H1 (cell line): ENCODE data around the gene HOXB6. TPM values are rescaled to one million over a fixed set of nuclear protein-coding genes. Genes with fewer than 3 reads are reported as not detected.

Experiments used
- CTCF ChIA-PET: fragments of 300-600 bp; sonication (Branson Sonifier 250); formaldehyde crosslinking; loops from one replicate; lab custom pipeline; 2021; ENCODE audit not compliant: partially characterized antibody; lab: Charles Lee
- POLR2A ChIA-PET: fragments of 300-600 bp; sonication (Branson Sonifier 250); formaldehyde crosslinking; loops from one replicate; lab custom pipeline; 2021; ENCODE audit warnings: inconsistent platforms; ENCODE audit not compliant: partially characterized antibody; lab: Charles Lee
- DNase-seq, 2 experiments: peaks; one replicate each; pipeline versions ENCODE4 v3.0.0 to v3.0.0-alpha.2; 2010 to 2022; ENCODE audit warnings: low spot score in 2 of 2, low read depth in 1 of 2, mixed read lengths in 1 of 2
- FAIRE-seq: peaks from 2 replicates; lab custom pipeline; 2011; peaks lifted over from hg19 to GRCh38; lab: Jason Lieb, UNC
- H2AFZ ChIP-seq: 2 replicates; pipeline ENCODE4 v1.8.1; 2012; ENCODE audit warnings: low read length, inconsistent platforms
- H2AK5ac ChIP-seq: 2 replicates; pipeline ENCODE4 v1.6.1; 2013; ENCODE audit warnings: low read depth, low read length
- H2BK120ac ChIP-seq: replicated peaks from 2 replicates; pipeline ENCODE3; 2013; ENCODE audit warnings: low read depth, low read length, inconsistent platforms
- H2BK12ac ChIP-seq: 2 replicates; pipeline ENCODE4 v1.6.1; 2013; ENCODE audit warnings: low read depth, low read length
- H2BK15ac ChIP-seq: 2 replicates; pipeline ENCODE4 v1.6.1; 2013; ENCODE audit warnings: low read length
- H2BK20ac ChIP-seq: 2 replicates; pipeline ENCODE4 v1.6.1; 2013; ENCODE audit warnings: low read length
- H2BK5ac ChIP-seq: 2 replicates; pipeline ENCODE4 v1.6.1; 2013; ENCODE audit warnings: low read depth, low read length
- H3K14ac ChIP-seq: 2 replicates; pipeline ENCODE4 v1.6.1; 2013; ENCODE audit warnings: inconsistent platforms; ENCODE audit not compliant: insufficient read length
- H3K18ac ChIP-seq: 2 replicates; pipeline ENCODE4 v1.6.1; 2013; ENCODE audit warnings: low read length; ENCODE audit errors: extremely low read depth
- H3K23ac ChIP-seq: 2 replicates; pipeline ENCODE4 v1.6.1; 2013; ENCODE audit warnings: inconsistent platforms; ENCODE audit not compliant: insufficient read length
- H3K23me2 ChIP-seq: 2 replicates; pipeline ENCODE4 v1.6.1; 2013; ENCODE audit warnings: low read depth, low read length
- H3K27ac ChIP-seq: 2 replicates; pipeline ENCODE4 v1.6.1; 2011; ENCODE audit warnings: low read depth, low read length, inconsistent platforms
- H3K27me3 ChIP-seq, 4 experiments: replicated peaks in 1 of 4; 1 replicate in 1 of 4; 2 replicates in 3 of 4; pipeline versions ENCODE4 v1.6.1 to v1.8.1; 2011 to 2013; ENCODE audit warnings: low read length in 3 of 4, mild to moderate bottlenecking in 3 of 4, inconsistent platforms in 2 of 4, mixed read lengths in 2 of 4, moderate library complexity in 1 of 4; ENCODE audit not compliant: control insufficient read depth in 3 of 4, insufficient read depth in 3 of 4; ENCODE audit errors: extremely low read depth in 1 of 4
- H3K36me3 ChIP-seq, 4 experiments: 2 replicates each; pipeline versions ENCODE4 v1.6.1 to v1.8.1; 2011 to 2013; ENCODE audit warnings: mild to moderate bottlenecking in 4 of 4, low read length in 3 of 4, moderate library complexity in 2 of 4, control low read depth in 1 of 4, inconsistent platforms in 1 of 4; ENCODE audit not compliant: insufficient read depth in 4 of 4, control insufficient read depth in 2 of 4
- H3K4ac ChIP-seq: replicated peaks from 2 replicates; pipeline ENCODE3; 2013; ENCODE audit warnings: low read length, low read depth, mixed read lengths, inconsistent platforms; ENCODE audit not compliant: insufficient read length
- H3K4me1 ChIP-seq, 4 experiments: replicated peaks in 1 of 4; 1 replicate in 1 of 4; 2 replicates in 3 of 4; pipeline versions ENCODE4 v1.6.1 to v1.8.1; 2011 to 2013; ENCODE audit warnings: low read length in 3 of 4, inconsistent platforms in 2 of 4, mixed read lengths in 1 of 4; ENCODE audit not compliant: insufficient read depth in 4 of 4, control insufficient read depth in 3 of 4
- H3K4me2 ChIP-seq, 2 experiments: 2 replicates each; pipeline versions ENCODE4 v1.6.1 to v1.8.1; 2011 to 2013; ENCODE audit warnings: low read depth in 2 of 2, low read length in 2 of 2, control low read depth in 1 of 2, inconsistent platforms in 1 of 2, mild to moderate bottlenecking in 1 of 2; ENCODE audit not compliant: insufficient read depth in 1 of 2
- H3K4me3 ChIP-seq, 4 experiments: fragments of 200-600, 300-600 bp in 1 of 4; sonication (generic), shearing (Covaris generic), sonication (Bioruptor Twin) in 1 of 4; 2 replicates each; pipeline versions ENCODE4 v1.5.1 to v1.8.1; 2011 to 2016; ENCODE audit warnings: low read length in 4 of 4, low read depth in 3 of 4, control low read depth in 2 of 4, inconsistent platforms in 2 of 4, mild to moderate bottlenecking in 2 of 4, mixed read lengths in 1 of 4, moderate library complexity in 1 of 4; ENCODE audit not compliant: insufficient read depth in 2 of 4; ENCODE audit errors: extremely low read depth in 1 of 4
- H3K56ac ChIP-seq: replicated peaks from 2 replicates; pipeline ENCODE3; 2013; ENCODE audit warnings: low read depth, mild to moderate bottlenecking, mixed read lengths, low read length, inconsistent platforms; ENCODE audit not compliant: insufficient read length
- H3K79me1 ChIP-seq: 2 replicates; pipeline ENCODE4 v1.6.1; 2013; ENCODE audit warnings: low read depth, low read length, control low read depth
- H3K79me2 ChIP-seq, 2 experiments: 2 replicates each; pipeline versions ENCODE4 v1.6.1 to v1.8.1; 2012 to 2013; ENCODE audit warnings: low read length in 2 of 2, mild to moderate bottlenecking in 2 of 2, inconsistent platforms in 1 of 2; ENCODE audit not compliant: insufficient read depth in 2 of 2, control insufficient read depth in 1 of 2
- H3K9ac ChIP-seq, 4 experiments: replicated peaks in 1 of 4; 1 replicate in 1 of 4; 2 replicates in 3 of 4; pipeline versions ENCODE4 v1.6.1 to v1.8.1; 2011 to 2013; ENCODE audit warnings: low read depth in 3 of 4, low read length in 3 of 4, control low read depth in 2 of 4, mild to moderate bottlenecking in 2 of 4, moderate library complexity in 2 of 4, inconsistent platforms in 1 of 4; ENCODE audit errors: extremely low read depth in 1 of 4
- H3K9me3 ChIP-seq, 2 experiments: 2 replicates each; pipeline versions ENCODE4 v1.6.1 to v1.8.1; 2012 to 2013; ENCODE audit warnings: mild to moderate bottlenecking in 2 of 2, moderate library complexity in 2 of 2, control low read depth in 1 of 2, inconsistent platforms in 1 of 2, low read depth in 1 of 2, low read length in 1 of 2, mixed read lengths in 1 of 2; ENCODE audit not compliant: insufficient read depth in 2 of 2
- H4K20me1 ChIP-seq, 2 experiments: replicated peaks in 1 of 2; 2 replicates each; pipeline versions ENCODE3 to v1.8.1; 2011 to 2013; ENCODE audit warnings: inconsistent platforms in 2 of 2, low read length in 2 of 2, mild to moderate bottlenecking in 1 of 2; ENCODE audit not compliant: insufficient read depth in 2 of 2, control insufficient read depth in 1 of 2
- H4K5ac ChIP-seq: 2 replicates; pipeline ENCODE4 v1.6.1; 2013; ENCODE audit warnings: low read length, low read depth, mixed read lengths, inconsistent platforms; ENCODE audit not compliant: insufficient read length
- H4K8ac ChIP-seq: 2 replicates; pipeline ENCODE4 v1.8.0; 2013; ENCODE audit warnings: mild to moderate bottlenecking, moderate library complexity, low read length, inconsistent platforms; ENCODE audit not compliant: insufficient read depth; ENCODE audit errors: extremely low read depth
- H4K91ac ChIP-seq: replicated peaks from 2 replicates; pipeline ENCODE3; 2013; ENCODE audit warnings: low read length, mixed read lengths, inconsistent platforms; ENCODE audit not compliant: insufficient read length
- BACH1 ChIP-seq: IDR thresholded peaks from 2 replicates; pipeline ENCODE4 v1.6.1; 2012; ENCODE audit warnings: low read length, improper control_type of control experiment
- CHD2 ChIP-seq: IDR thresholded peaks from 2 replicates; pipeline ENCODE4 v1.6.1; 2012; ENCODE audit warnings: low read length, improper control_type of control experiment
- EP300 ChIP-seq, 2 experiments: IDR thresholded peaks; 1 replicate in 1 of 2; 2 replicates in 1 of 2; pipeline ENCODE4 v1.6.1; 2011 to 2012; ENCODE audit warnings: low read depth in 2 of 2, low read length in 2 of 2, mild to moderate bottlenecking in 2 of 2, borderline replicate concordance in 1 of 2, inconsistent platforms in 1 of 2, moderate library complexity in 1 of 2
- FOSL1 ChIP-seq: IDR thresholded peaks from 2 replicates; pipeline ENCODE4 v1.6.1; 2011; ENCODE audit warnings: mild to moderate bottlenecking, low read depth, low read length, moderate library complexity; ENCODE audit not compliant: insufficient read depth
- HDAC2 ChIP-seq, 2 experiments: fragments of 300-600 bp in 1 of 2; sonication (generic) in 1 of 2; IDR thresholded peaks; 2 replicates each; pipeline ENCODE4 v1.6.1; 2011 to 2012; ENCODE audit warnings: low read depth in 2 of 2, low read length in 2 of 2, mild to moderate bottlenecking in 2 of 2, moderate library complexity in 2 of 2, borderline replicate concordance in 1 of 2, inconsistent platforms in 1 of 2
- RNF2 ChIP-seq: fragments of 200-900, 300-1000 bp; sonication (generic); IDR thresholded peaks from 2 replicates; pipeline ENCODE4 v1.7.1; 2016; ENCODE audit warnings: borderline replicate concordance, low read depth, mild to moderate bottlenecking, antibody characterized with exemption, low read length; ENCODE audit not compliant: poor library complexity, severe bottlenecking; ENCODE audit errors: missing control alignments
- WGBS, 2 experiments: shearing (Covaris generic) in 1 of 2; methylation state at CpG; one replicate each; pipeline versions ENCODE4 v1.1.6 to v1.1.7; 2013 to 2015; ENCODE audit warnings: low lambda C conversion rate in 2 of 2, mixed read lengths in 2 of 2, inconsistent platforms in 1 of 2, low coverage in 1 of 2, missing lambda C conversion rate in 1 of 2; ENCODE audit not compliant: insufficient replicate concordance in 2 of 2, insufficient coverage in 1 of 2, insufficient read length in 1 of 2; ENCODE audit errors: extremely low coverage in 1 of 2, missing lambda C conversion rate in 1 of 2; 5-methylcytosine and 5-hydroxymethylcytosine counted together
- polyA plus RNA-seq, 7 experiments: library from polyadenylated mRNA; depleted of rRNA in 3 of 7; stranded (reverse) in 5 of 7; unstranded in 2 of 7; fragments of >200 nt in 5 of 7; fragments of 200-250 nt in 2 of 7; gene quantifications; 1 replicate in 5 of 7; 2 replicates in 1 of 7; 4 replicates in 1 of 7; pipeline versions ENCODE4 v1.2.1 to v1.2.3, GENCODE V29; 2011 to 2013; ENCODE audit warnings: missing spikeins in 2 of 7, mixed read lengths in 2 of 7
- total RNA-seq: library from RNA; stranded (reverse); fragmentation: NEBNext Ultra II Directional; extraction: Animal tissue kit (Norgen Biotek cat#: 25700); gene quantifications from 2 replicates; pipeline ENCODE4 v1.2.1, GENCODE V29; 2021

The HOXB6 gene
- total and polyA plus RNA-seq, 2 of the 8 experiments (the other 6 are each of a cell fraction or from before 2014, with no cell fraction given) = not detected

DNA sequence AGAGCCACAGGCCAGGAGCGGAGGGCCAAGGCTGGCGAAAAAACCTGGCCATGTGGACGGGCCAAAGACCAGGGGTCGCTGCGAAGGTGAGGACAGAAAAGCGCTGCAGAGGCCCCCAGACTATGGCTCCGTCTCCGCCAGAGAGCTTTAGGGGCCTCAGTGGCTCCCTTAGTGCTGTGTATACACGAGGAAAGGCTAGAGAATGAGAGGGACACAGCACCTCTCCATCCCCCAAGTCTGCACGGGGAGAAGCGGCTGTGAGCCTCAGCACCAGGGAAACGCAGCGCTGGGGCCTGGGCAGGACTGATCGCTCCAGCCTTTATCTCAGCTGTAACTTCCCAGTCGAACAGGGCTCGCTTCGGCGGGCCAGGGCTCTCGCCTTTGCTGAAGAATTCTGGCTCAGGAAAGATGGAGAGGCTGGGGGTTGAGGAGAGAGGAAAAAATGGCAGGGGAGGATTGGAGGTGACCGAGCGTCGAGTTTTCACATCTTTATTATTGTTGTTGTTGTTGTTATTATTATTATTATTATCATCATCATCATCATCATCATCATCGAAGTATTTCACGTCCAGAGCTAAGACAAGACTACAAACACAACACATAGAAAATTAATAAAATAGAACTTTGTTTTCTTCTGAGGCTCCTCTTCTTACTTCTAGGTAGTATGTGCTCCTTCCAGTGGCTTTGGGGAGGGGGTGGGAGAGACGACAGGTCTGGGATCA is 9.3 kb downstream of the HOXB6 start:
- peaks cover 0 to 12% (median 4%) of the 10 kb centered on the region in 4 experiments; a peak in 5 of 7 replicates for H3K4me1 ChIP-seq
- WGBS, 2 experiments = 19% methylated on average over 25 of the region's 25 CpGs; no CpG with 5 or more reads in 1 of the 2 experiments
- H2BK20ac ChIP-seq = no peak overlapping the region
- no peaks in the 10 kb centered on the region for H3K79me1 ChIP-seq
- peak overlapping the region in 1 of 2 experiments; percentile 21; a peak in 1 of 4 replicates for H3K4me2 ChIP-seq
- H2BK5ac ChIP-seq = no peak overlapping the region
- no peak overlapping the region for H3K27ac ChIP-seq
- H2BK120ac ChIP-seq = no peak overlapping the region
- H2AK5ac ChIP-seq = 0 out of 2 replicates have a peak overlapping the region, but pooled peaks have one; percentile 19
- peaks cover 96 to 100% (median 99%) of the 10 kb centered on the region in 4 experiments for H3K27me3 ChIP-seq
- H3K4me3 ChIP-seq = no peak overlapping the region
- FAIRE-seq (no peak), DNase-seq (no peak)
- peaks cover 39 to 52% of the 10 kb centered on the region in 2 experiments for H4K20me1 ChIP-seq
- H3K9ac ChIP-seq = no peak overlapping the region
- no peaks in the 10 kb centered on the region; a peak in 1 of 4 replicates for H3K9me3 ChIP-seq
- ChIA-PET CTCF (interaction anchor here (0.6 to 7.0 kb wide), 12 partner anchors 17 to 748 kb away, joined by 3 to 53 read pairs (median 5); no protein-coding TSS in a partner anchor), POLR2A (no interaction called here)
- H2AFZ ChIP-seq = no peak overlapping the region
- H3K23ac ChIP-seq = no peak overlapping the region
- H3K79me2 ChIP-seq = no peaks in the 10 kb centered on the region
- H3K14ac ChIP-seq = no peak overlapping the region
- H4K91ac ChIP-seq = no peak overlapping the region
- no peak overlapping the region for H3K4ac ChIP-seq
- H3K18ac ChIP-seq = no peak overlapping the region
- no peak overlapping the region for H2BK15ac ChIP-seq
- peak overlapping the region; percentile 27; the same call in 1 of the 2 replicates for H2BK12ac ChIP-seq
- no peaks in the 10 kb centered on the region; a peak in 1 of 8 replicates for H3K36me3 ChIP-seq
- H3K56ac ChIP-seq = peak overlapping the region; percentile 17
- H3K23me2 ChIP-seq = no peaks in the 10 kb centered on the region; the same call in 1 of the 2 replicates
- TF ChIP-seq RNF2 (peak; percentile 56), BACH1 (no peak), FOSL1 (no peak), CHD2 (no peak), EP300 (IDR thresholded peaks at IDR 0.05; ENCODE audit: borderline replicate concordance in 1 of 2, low read depth in 2 of 2, low read length in 2 of 2) (no peak), HDAC2 (IDR thresholded peaks at IDR 0.05; ENCODE audit: borderline replicate concordance in 1 of 2, low read depth in 2 of 2, low read length in 2 of 2) (no peak)
- H4K8ac ChIP-seq = no peak overlapping the region
- no peak overlapping the region for H4K5ac ChIP-seq
